ENCODE data around the gene MAPK10. TPM values are rescaled to one million over a fixed set of nuclear protein-coding genes. Genes with fewer than 3 reads are reported as not detected.

MAPK10 gene
- total RNA-seq, 2 donors from 2014 or later = 13.6 to 30.5 TPM

GRCh38 chr4:86132468-86132867 is 227.4 kb downstream of the MAPK10 start:
- intact Hi-C loops (cut with DNase I) = no loop called here
- DNase-seq (ENCODE audit: low spot score) = no peak

- intact Hi-C loops (cut with DNase I) = no loop called here
- no peak for DNase-seq (ENCODE audit: low spot score)
Measured at GRCh38 chr4:86131456-86131855, 228.4 kb downstream of the MAPK10 start.

GRCh38 chr4:86130160-86130933 is 229.5 kb downstream of the MAPK10 start:
- intact Hi-C loops (cut with DNase I) = no loop called here
- DNase-seq (ENCODE audit: low spot score) = no peak

- no peak for DNase-seq (ENCODE audit: low spot score)
- intact Hi-C loops (cut with DNase I) = no loop called here
Measured at GRCh38 chr4:86129546-86129945, 230.3 kb downstream of the MAPK10 start.

- no peak for DNase-seq (ENCODE audit: low spot score)
- intact Hi-C loops (cut with DNase I) = no loop called here
Measured at GRCh38 chr4:86122404-86122803, 237.4 kb downstream of the MAPK10 start.

- intact Hi-C loops (cut with DNase I) = no loop called here
- DNase-seq (ENCODE audit: low spot score) = no peak
Measured at GRCh38 chr4:86118711-86119110, 241.1 kb downstream of the MAPK10 start.

GRCh38 chr4:86117705-86118302 is 242.0 kb downstream of the MAPK10 start:
- DNase-seq (ENCODE audit: low spot score) = no peak
- intact Hi-C loops (cut with DNase I) = no loop called here

- DNase-seq (ENCODE audit: low spot score) = peak; percentile 49
- intact Hi-C loops (cut with DNase I) = no loop called here
Measured at GRCh38 chr4:86114563-86114962, 245.3 kb downstream of the MAPK10 start.

GRCh38 chr4:86108834-86109233 is 251.0 kb downstream of the MAPK10 start:
- intact Hi-C loops (cut with DNase I) = no loop called here

GRCh38 chr4:86108137-86108536 is 251.7 kb downstream of the MAPK10 start:
- DNase-seq (ENCODE audit: low spot score) = no peak
- intact Hi-C loops (cut with DNase I) = no loop called here

More at GRCh38 chr4:86108834-86109233, 251.0 kb downstream of the MAPK10 start:
- no peak for DNase-seq (ENCODE audit: low spot score)

GRCh38 chr4:86107112-86107511 is 252.7 kb downstream of the MAPK10 start:
- intact Hi-C loops (cut with DNase I) = no loop called here
- no peak for DNase-seq (ENCODE audit: low spot score)

- no peak for DNase-seq (ENCODE audit: low spot score)
- intact Hi-C loops (cut with DNase I) = no loop called here
Measured at GRCh38 chr4:86106475-86106874, 253.4 kb downstream of the MAPK10 start.

GRCh38 chr4:86101841-86102240 is 258.0 kb downstream of the MAPK10 start:
- intact Hi-C loops (cut with DNase I) = no loop called here
- DNase-seq (ENCODE audit: low spot score) = no peak

GRCh38 chr4:86101410-86101809 is 258.4 kb downstream of the MAPK10 start:
- no peak for DNase-seq (ENCODE audit: low spot score)
- intact Hi-C loops (cut with DNase I) = no loop called here

GRCh38 chr4:86100539-86101215 is 259.2 kb downstream of the MAPK10 start:
- intact Hi-C loops (cut with DNase I) = no loop called here

GRCh38 chr4:86099348-86099747 is 260.5 kb downstream of the MAPK10 start:
- no peak for DNase-seq (ENCODE audit: low spot score)
- intact Hi-C loops (cut with DNase I) = loop anchor here in 1 of 2 donors (10.0 kb wide), 1 partner anchor 865 kb away; no protein-coding TSS in a partner anchor

More at GRCh38 chr4:86100539-86101215, 259.2 kb downstream of the MAPK10 start:
- no peak for DNase-seq (ENCODE audit: low spot score)

GRCh38 chr4:86098691-86099090 is 261.2 kb downstream of the MAPK10 start:
- intact Hi-C loops (cut with DNase I) = loop anchor here in 1 of 2 donors (10.0 kb wide), 1 partner anchor 866 kb away; no protein-coding TSS in a partner anchor
- DNase-seq (ENCODE audit: low spot score) = no peak

- intact Hi-C loops (cut with DNase I) = loop anchor here in 1 of 2 donors (10.0 kb wide), 1 partner anchor 868 kb away; no protein-coding TSS in a partner anchor
- DNase-seq (ENCODE audit: low spot score) = no peak
Measured at GRCh38 chr4:86096373-86096772, 263.5 kb downstream of the MAPK10 start.

GRCh38 chr4:86092684-86093083 is 267.2 kb downstream of the MAPK10 start:
- intact Hi-C loops (cut with DNase I) = loop anchor here in 1 of 2 donors (10.0 kb wide), 1 partner anchor 872 kb away; no protein-coding TSS in a partner anchor
- no peak for DNase-seq (ENCODE audit: low spot score)

GRCh38 chr4:86091201-86091600 is 268.7 kb downstream of the MAPK10 start:
- DNase-seq (ENCODE audit: low spot score) = no peak
- intact Hi-C loops (cut with DNase I) = loop anchor here in 1 of 2 donors (10.0 kb wide), 1 partner anchor 874 kb away; no protein-coding TSS in a partner anchor

Measured in posterior vena cava (tissue), 2 donors.